ENCODE results near the gene ZNG1F.
A peak's percentile ranks its signal among the peaks of the same experiment; 100 is the strongest.
"Not testable (repeated sequence)": the region's sequence is repeated elsewhere in the genome, so short reads cannot be mapped to it uniquely, and the experiment has no call there.

ZNG1F gene

DNA sequence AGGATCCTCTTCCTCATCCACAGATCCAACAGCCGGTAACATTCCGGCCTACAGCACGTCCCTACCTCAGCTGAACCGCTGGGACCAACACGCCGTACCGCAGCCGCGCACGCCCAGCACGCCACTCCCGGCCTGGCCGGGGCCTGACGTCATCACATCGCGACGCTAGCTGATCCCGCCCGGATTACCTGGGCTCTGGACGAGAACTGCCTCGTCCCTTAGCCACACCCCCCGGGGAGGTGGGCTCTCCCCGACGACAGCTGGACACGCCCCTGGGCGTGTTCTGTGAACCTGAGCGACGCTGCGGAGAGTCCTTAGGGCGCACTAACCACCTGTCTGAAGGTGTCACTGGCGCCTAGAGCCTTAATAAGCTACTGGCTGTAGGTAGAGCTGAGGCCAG, at the start of gene ZNG1F:
TSS of gene ZNG1F (minus strand) at position 101 of the 400 bp plus-strand sequence. CDS start at position 42, 59 bp downstream.
- not testable (repeated sequence) for FAIRE-seq; DNase-seq (ENCODE audit: insufficient read length, low spot score)

- not testable (repeated sequence) for FAIRE-seq; DNase-seq (ENCODE audit: insufficient read length, low spot score)
Observed at GRCh38 chr9:41237110-41237749, 48.1 kb upstream of the ZNG1F start.

GRCh38 chr9:41236486-41237109, 47.5 kb upstream of the ZNG1F start:
- FAIRE-seq: not testable (repeated sequence)

DNA sequence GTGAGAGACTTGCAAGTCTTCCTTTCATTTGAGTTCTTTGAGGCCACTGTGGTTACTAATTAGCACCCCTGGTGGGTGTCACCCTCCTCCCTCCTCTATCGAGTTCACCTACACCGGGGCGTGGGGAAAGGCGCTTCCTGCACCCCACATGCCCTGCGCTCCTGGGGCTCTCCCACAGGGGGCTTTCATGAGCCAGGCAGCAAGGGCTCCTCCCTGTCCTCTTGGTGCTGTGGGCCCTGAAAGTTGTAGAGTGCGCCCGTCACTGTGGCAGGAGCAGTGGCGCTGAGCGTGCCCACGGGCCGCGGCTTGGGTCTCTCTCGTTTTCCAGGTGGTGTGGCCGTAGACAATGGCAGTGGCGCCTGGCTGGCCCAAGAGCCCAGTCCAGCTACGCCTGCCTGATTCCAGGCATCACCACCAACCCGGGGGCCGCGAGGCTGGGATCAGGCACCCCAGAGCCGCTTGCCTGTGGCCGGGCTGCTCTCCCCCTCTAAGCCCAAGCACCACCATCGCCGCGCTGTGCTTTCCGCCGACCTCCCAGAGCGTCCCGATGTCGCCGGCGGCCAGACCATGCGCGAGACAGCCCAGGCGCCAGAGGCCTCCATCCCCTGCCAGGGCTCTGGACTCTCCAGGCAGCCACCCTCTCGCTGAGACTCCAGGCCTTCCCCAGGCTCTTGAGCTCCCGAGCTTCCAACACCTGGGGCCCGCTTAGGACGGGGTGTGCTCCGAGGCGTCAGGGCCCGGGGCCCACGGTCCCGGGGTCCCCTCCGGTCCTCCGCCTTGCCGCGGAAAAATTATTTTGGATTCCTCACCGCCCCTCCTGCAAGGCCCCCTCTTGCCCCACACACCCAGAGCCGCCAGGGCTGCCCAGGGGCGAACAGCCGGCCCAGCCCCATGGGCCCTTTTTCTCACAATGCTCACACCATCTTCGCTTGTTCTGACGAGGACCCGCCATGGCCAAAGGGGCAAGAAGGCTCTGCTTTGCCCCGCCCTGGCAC, 46.0 kb upstream of the ZNG1F start:
- DNase-seq (ENCODE audit: insufficient read length, low spot score); FAIRE-seq: not testable (repeated sequence)

More at GRCh38 chr9:41236486-41237109, 47.5 kb upstream of the ZNG1F start:
- DNase-seq (ENCODE audit: insufficient read length, low spot score): not testable (repeated sequence)

GRCh38 chr9:41234221-41234620, 45.1 kb upstream of the ZNG1F start:
- not testable (repeated sequence) for DNase-seq (ENCODE audit: insufficient read length, low spot score); FAIRE-seq

DNA sequence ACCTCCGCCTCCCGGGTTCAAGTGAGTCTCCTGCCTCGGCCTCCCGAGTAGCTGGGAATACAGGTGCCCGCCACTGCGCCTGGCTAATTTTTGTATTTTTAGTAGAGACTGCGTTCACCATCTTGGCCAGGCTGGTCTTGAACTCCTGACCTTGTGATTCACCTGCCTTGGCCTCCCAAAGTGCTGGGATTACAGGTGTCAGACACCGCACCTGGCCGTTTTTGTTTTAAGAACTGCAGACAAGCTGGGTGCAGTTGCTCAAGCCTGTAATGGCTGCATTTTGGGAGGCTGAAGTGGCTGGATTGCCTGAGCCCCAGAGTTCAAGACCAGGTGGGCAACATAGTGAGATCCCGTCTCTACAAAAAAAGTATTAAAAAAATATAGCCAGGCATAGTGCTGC, 43.2 kb upstream of the ZNG1F start:
- not testable (repeated sequence) for DNase-seq (ENCODE audit: insufficient read length, low spot score); FAIRE-seq

- not testable (repeated sequence) for DNase-seq (ENCODE audit: insufficient read length, low spot score); FAIRE-seq
Observed at GRCh38 chr9:41230418-41230817, 41.3 kb upstream of the ZNG1F start.

DNA sequence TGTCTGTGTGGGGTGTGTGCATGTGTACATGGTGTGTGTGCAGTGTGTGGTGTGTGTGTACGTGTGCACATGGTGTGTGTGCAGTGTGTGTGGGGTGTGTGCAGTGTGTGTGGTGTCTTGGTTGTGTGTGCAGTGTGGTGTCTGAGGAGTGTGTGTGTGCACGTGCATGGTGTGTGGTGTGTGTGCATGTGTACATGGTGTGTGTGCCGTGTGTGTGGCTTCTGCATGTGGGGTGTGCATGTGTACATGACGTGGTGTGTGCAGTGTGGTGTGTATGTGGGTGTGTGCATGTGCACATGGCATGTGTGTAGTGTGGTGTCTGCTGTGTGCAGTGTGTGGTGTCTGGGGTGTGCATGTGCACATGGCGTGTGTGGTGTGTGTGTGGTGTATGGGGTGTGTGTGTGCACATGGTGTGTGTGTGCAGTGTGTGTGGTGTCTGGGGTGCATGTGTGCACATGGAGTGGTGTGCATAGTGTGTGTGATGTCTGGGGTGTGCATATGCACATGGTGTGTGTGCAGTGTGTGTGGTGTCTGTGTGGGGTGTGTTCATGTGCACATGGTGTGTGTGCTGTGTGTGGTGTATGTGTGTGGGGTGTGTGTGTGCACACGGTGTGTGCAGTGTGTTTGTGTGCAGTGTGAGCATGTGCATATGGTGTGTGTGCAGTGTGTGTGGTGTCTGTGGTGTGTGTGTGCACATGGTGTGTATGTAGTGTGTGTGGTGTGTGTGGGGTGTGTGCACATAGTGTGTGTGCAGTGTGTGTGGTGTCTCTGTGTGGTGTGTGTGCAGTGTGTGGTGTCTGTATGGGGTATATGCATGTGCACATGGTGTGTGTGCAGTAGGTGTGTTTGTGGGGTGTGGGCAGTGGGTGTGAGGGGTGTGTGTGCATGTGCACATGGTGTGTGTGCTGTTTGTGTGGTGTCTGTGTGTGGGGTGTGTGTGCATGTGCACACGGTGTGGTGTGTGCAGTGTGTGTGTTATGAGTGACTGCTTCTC, 40.6 kb upstream of the ZNG1F start:
- FAIRE-seq (no peak), DNase-seq (ENCODE audit: insufficient read length, low spot score) (no peak)
- 0 out of 2 replicates have a peak, but pooled peaks have one; percentile 22 for TF ChIP-seq POLR2A (IDR thresholded peaks at IDR 0.05; ENCODE audit: low read depth, low read length)

- FAIRE-seq; DNase-seq (ENCODE audit: insufficient read length, low spot score): not testable (repeated sequence)
Observed at GRCh38 chr9:41219831-41220230, 30.7 kb upstream of the ZNG1F start.

DNA sequence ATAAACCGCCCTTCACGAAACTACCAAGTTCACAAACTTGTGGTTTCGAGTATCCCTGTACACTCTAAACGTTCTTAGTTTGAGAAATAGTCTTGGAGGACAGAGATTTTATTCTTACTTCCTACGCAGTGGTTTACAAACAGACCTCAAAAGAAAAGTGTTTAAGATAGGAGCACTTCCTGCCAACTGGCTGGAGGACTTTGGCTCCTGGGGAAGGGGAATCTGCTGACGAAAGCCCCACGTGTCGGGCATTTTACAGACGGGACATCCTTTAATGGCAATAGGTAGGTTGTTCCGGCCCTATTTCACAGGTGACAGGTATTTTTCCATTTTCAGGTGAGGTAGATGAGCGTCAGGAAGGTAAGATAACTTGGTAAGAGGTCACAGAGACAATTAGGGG, 678 bp downstream of the ZNG1F start:
- DNase-seq (ENCODE audit: insufficient read length, low spot score); FAIRE-seq: not testable (repeated sequence)

- not testable (repeated sequence) for DNase-seq (ENCODE audit: insufficient read length, low spot score); FAIRE-seq
Observed at GRCh38 chr9:41174994-41175393, 14.1 kb downstream of the ZNG1F start.

GRCh38 chr9:41150116-41150515, 39.0 kb downstream of the ZNG1F start:
- not testable (repeated sequence) for DNase-seq (ENCODE audit: insufficient read length, low spot score); FAIRE-seq

- DNase-seq (ENCODE audit: insufficient read length, low spot score); FAIRE-seq: not testable (repeated sequence)
Observed at GRCh38 chr9:41141878-41142277, 47.2 kb downstream of the ZNG1F start.

DNA sequence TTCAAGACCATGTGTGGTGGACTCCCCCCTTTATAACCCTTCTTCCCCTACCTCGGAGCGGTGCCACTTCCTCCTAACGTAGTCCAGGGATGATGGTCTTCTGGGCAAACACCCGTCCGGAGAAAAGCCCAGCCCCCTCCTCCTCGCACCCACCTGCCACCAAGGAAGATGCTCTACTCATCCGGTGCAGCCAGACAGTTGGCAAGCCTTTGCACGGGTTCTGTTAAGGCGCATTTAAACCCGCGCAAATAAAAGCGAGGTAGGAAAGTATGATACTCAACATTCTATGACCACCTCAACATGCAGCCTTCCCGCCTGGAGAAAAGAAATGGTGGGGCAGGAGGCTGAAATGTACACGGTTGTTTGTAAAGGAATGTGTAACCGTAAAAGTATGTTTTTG, 60.5 kb downstream of the ZNG1F start, which contains the start of gene FOXD4L6:
TSS of gene FOXD4L6 (minus strand) at position 101 of the 400 bp plus-strand sequence. CDS start 298 bp downstream, outside the sequence.
- DNase-seq (ENCODE audit: insufficient read length, low spot score); FAIRE-seq: not testable (repeated sequence)

DNA sequence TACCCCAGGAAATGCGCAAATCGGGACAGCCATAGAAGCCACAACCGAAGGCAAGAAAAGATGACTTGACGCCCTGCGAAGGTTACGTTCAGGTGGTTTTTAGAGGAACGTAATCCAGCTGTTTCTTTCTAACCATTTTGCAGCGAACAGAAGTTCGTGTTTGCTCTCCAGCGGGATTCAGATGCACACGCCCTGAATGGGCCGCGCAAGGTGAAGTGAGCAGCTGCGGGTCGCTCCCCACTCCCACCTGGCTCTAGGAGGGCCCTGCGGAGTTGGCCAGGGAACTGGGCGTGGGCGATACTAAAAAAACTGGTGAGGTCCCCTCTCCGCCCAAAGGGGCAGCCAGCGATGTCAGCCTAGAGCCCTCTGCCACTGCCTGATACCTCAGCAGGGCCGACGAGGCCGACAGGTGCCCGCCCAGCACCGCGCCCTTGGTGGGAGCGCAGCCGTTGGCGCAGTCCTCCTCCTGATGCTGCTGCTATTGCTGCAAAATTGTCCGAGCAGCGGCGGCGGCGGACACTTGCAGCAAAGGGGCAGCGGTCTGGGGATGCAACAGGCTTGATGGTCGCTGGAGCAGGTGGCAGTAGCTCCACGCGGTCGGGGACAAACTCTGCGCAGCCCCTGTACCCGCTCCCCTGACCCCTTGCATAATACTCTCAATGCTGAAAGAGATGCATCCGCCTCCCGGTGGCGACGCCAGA, 62.2 kb downstream of the ZNG1F start:
- not testable (repeated sequence) for DNase-seq (ENCODE audit: insufficient read length, low spot score); FAIRE-seq

DNA sequence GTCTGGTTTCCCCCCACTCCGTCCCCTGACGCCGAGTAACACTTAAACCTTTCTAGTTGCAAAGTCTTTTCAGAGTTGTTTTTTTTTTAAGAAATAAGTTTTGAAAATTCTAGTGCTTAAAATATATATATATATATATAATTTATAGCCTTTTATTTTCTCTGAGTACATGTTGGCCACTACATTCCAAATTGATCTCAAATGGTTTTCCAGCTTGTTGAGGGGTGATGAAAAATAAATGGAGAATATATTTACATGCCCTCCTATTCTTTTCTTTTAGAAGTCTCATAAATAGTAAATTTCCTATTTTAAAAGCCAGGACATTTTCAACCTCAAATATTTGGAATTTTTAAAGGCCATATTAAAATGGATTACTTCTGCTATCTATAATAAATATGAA, 63.2 kb downstream of the ZNG1F start:
- not testable (repeated sequence) for FAIRE-seq; DNase-seq (ENCODE audit: insufficient read length, low spot score)

GRCh38 chr9:41125109-41125658, 63.9 kb downstream of the ZNG1F start:
- FAIRE-seq; DNase-seq (ENCODE audit: insufficient read length, low spot score): not testable (repeated sequence)

Data from H54 (cell line).